Hepatocyte (in vitro differentiated cells): Measurements from ENCODE around the gene TBKBP1.

Experiments used
- EZH2 ChIP-seq: fragments of 200-600 bp; sonication (generic); IDR thresholded peaks from 2 replicates; pipeline ENCODE4 v1.6.1; 2016; ENCODE audit warnings: antibody characterized with exemption, mild to moderate bottlenecking, borderline replicate concordance
- TF ChIP-seq, protein P1 (sequence below): fragments of 200-600 bp; sonication (generic); IDR thresholded peaks from 2 replicates; pipeline ENCODE4 v1.5.1; 2016; ENCODE audit warnings: antibody characterized with exemption, mild to moderate bottlenecking; ENCODE audit not compliant: poor library complexity

DNA sequence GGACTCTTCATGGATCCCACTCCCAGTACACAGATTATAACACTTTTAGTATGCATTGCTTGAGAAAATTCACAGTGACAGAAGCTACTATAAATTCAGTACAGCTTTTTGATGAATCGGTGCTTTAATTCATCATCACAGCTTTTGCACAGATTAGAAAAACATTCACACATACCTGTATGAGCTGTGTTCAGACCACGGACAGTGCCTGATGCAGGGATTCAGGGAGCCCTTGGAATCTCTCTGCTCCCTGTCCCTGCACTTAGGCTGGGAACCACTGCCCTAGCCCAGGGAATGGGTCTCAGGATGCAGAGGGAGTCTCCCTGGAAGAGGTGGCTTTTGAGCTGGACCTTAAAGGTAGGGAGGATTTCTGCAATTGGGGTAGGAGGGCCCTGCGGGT is 13.9 kb downstream of the TBKBP1 start:
- TF ChIP-seq, protein P1, sequence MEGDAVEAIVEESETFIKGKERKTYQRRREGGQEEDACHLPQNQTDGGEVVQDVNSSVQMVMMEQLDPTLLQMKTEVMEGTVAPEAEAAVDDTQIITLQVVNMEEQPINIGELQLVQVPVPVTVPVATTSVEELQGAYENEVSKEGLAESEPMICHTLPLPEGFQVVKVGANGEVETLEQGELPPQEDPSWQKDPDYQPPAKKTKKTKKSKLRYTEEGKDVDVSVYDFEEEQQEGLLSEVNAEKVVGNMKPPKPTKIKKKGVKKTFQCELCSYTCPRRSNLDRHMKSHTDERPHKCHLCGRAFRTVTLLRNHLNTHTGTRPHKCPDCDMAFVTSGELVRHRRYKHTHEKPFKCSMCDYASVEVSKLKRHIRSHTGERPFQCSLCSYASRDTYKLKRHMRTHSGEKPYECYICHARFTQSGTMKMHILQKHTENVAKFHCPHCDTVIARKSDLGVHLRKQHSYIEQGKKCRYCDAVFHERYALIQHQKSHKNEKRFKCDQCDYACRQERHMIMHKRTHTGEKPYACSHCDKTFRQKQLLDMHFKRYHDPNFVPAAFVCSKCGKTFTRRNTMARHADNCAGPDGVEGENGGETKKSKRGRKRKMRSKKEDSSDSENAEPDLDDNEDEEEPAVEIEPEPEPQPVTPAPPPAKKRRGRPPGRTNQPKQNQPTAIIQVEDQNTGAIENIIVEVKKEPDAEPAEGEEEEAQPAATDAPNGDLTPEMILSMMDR: no peak
- TF ChIP-seq EZH2: no peak
